ENCODE data around the gene MAGEB10. TPM values are rescaled to one million over a fixed set of nuclear protein-coding genes. Genes with fewer than 3 reads are reported as not detected.

The MAGEB10 gene
- total RNA-seq, 6 experiments from 2014 or later, result not detected

DNA sequence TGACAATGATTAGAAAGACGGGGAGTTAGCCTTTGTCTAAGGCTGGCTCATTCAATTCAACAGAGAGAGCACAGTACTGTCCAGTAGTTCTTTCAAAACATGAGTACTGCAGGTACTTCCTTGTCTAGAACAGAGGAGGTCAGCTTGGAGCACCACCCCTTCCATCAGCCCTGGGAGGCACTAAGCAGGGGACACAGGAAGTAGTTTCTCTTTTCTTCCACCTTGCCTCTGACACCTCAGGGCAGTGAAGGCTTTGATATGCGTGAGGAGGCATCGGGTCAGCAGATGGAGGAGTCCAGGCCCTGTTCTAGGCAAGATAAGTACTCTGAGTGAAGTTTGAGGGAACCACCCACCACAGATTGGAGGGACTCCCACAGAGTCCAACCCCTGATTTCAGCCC, 33.1 kb downstream of the MAGEB10 start:
- DNase-seq, result no peak
- Mint-ChIP-seq H3K9me3 (no peaks in the 10 kb centered on the region), H3K36me3 (ENCODE audit: low read depth) (no peaks in the 10 kb centered on the region), H3K27me3 (ENCODE audit: insufficient read depth) (no peaks in the 10 kb centered on the region; the same call in 1 of the 2 replicates), H3K4me1 (ENCODE audit: low read depth) (no peaks in the 10 kb centered on the region), H3K27ac (no peak overlapping the region), H3K4me3 (no peak overlapping the region)
- TF ChIP-seq, protein P1, sequence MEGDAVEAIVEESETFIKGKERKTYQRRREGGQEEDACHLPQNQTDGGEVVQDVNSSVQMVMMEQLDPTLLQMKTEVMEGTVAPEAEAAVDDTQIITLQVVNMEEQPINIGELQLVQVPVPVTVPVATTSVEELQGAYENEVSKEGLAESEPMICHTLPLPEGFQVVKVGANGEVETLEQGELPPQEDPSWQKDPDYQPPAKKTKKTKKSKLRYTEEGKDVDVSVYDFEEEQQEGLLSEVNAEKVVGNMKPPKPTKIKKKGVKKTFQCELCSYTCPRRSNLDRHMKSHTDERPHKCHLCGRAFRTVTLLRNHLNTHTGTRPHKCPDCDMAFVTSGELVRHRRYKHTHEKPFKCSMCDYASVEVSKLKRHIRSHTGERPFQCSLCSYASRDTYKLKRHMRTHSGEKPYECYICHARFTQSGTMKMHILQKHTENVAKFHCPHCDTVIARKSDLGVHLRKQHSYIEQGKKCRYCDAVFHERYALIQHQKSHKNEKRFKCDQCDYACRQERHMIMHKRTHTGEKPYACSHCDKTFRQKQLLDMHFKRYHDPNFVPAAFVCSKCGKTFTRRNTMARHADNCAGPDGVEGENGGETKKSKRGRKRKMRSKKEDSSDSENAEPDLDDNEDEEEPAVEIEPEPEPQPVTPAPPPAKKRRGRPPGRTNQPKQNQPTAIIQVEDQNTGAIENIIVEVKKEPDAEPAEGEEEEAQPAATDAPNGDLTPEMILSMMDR (IDR thresholded peaks at IDR 0.05), result no peak

DNA sequence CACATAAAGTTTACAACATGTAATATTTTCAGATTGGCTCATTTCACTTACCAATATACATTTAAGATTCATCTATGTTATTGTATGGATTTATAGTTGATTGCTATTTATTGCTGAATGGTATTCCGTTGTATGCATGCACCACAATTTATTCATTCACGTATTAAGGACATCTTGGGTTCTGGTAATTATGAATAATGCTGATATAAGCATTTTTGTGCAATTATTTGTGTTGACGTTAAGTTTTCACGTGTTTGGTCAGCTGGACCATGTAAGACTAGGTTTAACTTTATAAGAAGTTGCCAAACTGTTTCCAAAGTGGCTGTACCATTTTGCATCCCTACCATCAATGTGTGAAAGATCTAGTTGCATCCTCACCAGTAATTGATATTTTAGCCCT, 35.1 kb downstream of the MAGEB10 start:
- Mint-ChIP-seq H3K27ac (no peak overlapping the region), H3K4me3 (no peak overlapping the region), H3K36me3 (ENCODE audit: low read depth) (no peaks in the 10 kb centered on the region), H3K27me3 (ENCODE audit: insufficient read depth) (no peaks in the 10 kb centered on the region), H3K9me3 (no peaks in the 10 kb centered on the region), H3K4me1 (ENCODE audit: low read depth) (no peaks in the 10 kb centered on the region)
- TF ChIP-seq, protein P1 (IDR thresholded peaks at IDR 0.05), result no peak
- DNase-seq, result no peak

DNA sequence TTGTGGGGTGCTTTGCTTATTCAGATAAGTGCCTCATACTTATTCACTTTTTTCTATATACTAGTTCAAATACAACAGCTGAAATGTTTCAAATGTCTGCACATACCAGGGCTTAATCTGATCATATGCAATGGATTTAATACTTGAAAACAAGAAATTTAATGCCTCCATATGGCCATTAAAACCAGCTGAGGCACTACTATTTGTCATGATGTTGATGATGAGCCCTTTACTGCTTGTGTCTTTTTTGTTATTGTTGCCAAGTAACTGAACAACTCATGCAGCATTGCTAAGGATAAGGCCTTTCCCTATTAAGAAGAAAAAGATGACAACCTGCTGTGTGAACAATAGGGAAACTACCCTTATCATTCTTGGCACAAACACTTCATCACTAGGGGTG, 52.5 kb downstream of the MAGEB10 start:
- Mint-ChIP-seq H3K9me3 (no peaks in the 10 kb centered on the region), H3K36me3 (ENCODE audit: low read depth) (no peaks in the 10 kb centered on the region), H3K27ac (no peak overlapping the region), H3K4me3 (no peak overlapping the region), H3K27me3 (ENCODE audit: insufficient read depth) (no peaks in the 10 kb centered on the region), H3K4me1 (ENCODE audit: low read depth) (no peaks in the 10 kb centered on the region)
- TF ChIP-seq, protein P1 (IDR thresholded peaks at IDR 0.05), result no peak
- DNase-seq, result no peak

DNA sequence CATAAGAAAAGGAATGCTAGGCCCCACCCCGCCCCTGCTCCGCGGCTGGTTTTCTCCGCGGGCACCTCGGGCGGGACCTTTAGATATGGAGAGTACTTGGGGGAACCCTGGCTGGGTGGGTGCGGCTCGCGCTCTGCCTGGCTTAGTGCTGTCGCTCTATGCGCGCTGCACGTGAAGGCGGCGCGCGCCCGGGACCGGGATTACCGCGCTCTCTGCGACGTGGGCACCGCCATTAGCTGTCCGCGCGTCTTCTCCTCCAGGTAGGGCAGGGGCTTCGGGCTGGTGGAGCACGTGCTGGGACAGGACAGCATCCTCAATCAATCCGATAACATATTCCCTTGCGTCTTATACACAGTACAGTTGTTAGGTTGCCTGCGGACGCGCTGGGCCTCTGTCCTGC, 56.0 kb downstream of the MAGEB10 start:
- Mint-ChIP-seq H3K27me3 (ENCODE audit: insufficient read depth) (no peaks in the 10 kb centered on the region), H3K27ac (no peak overlapping the region), H3K4me1 (ENCODE audit: low read depth) (no peaks in the 10 kb centered on the region), H3K36me3 (ENCODE audit: low read depth) (no peaks in the 10 kb centered on the region), H3K4me3 (no peak overlapping the region), H3K9me3 (no peaks in the 10 kb centered on the region)
- TF ChIP-seq, protein P1 (IDR thresholded peaks at IDR 0.05), result no peak
- DNase-seq, result no peak

Other genes starting within 250 kb of the MAGEB10 start
- gene DCAF8L2, start 217.6 kb upstream of the MAGEB10 start, total RNA-seq (2021; fragmentation: NEBNext Ultra II Directional; extraction: Animal tissue kit (Norgen Biotek cat#: 25700)), result not detected
- not detected for gene DCAF8L1, start 173.5 kb downstream of the MAGEB10 start, total RNA-seq (2021; fragmentation: NEBNext Ultra II Directional; extraction: Animal tissue kit (Norgen Biotek cat#: 25700))